K562 (cell line): Measurements from ENCODE around the gene MATN1.

Experiments used
- CTCF ChIP-seq, 3 experiments: IDR thresholded peaks in 2 of 3; conservative IDR thresholded peaks in 1 of 3; 2 replicates each; pipeline ENCODE4 v1.5.1; 2011 to 2012; ENCODE audit warnings: low read length in 3 of 3, mild to moderate bottlenecking in 3 of 3, control low read depth in 2 of 3, improper control_type of control experiment in 1 of 3, inconsistent platforms in 1 of 3, low read depth in 1 of 3, mixed read lengths in 1 of 3, moderate library complexity in 1 of 3; ENCODE audit not compliant: insufficient read depth in 2 of 3
- MAFF ChIP-seq: IDR thresholded peaks from 2 replicates; pipeline ENCODE4 v1.6.1; 2012; ENCODE audit warnings: low read length, improper control_type of control experiment
- PBX2 ChIP-seq, 2 experiments: IDR thresholded peaks in 1 of 2; conservative IDR thresholded peaks in 1 of 2; 2 replicates each; pipeline ENCODE4 v1.6.1; 2016; ENCODE audit warnings: low read depth in 2 of 2, mild to moderate bottlenecking in 1 of 2, missing compliant biosample characterization in 1 of 2, missing genetic modification characterization in 1 of 2, moderate library complexity in 1 of 2
- POLR2A ChIP-seq: fragments of 450-650 bp; conservative IDR thresholded peaks from 2 replicates; pipeline ENCODE4 v1.6.1; 2016
- RFX7 ChIP-seq: fragments of 250-450 bp; sonication (Bioruptor Pico); IDR thresholded peaks from 2 replicates; pipeline ENCODE4 v1.5.1; 2021; ENCODE audit warnings: mild to moderate bottlenecking
- TEAD1 ChIP-seq, 2 experiments: fragments of 450-650 bp in 1 of 2; sonication (generic) in 1 of 2; formaldehyde crosslinking; IDR thresholded peaks; 2 replicates each; pipeline versions ENCODE4 v1.4.0 to v1.8.0; 2020 to 2022; ENCODE audit warnings: mild to moderate bottlenecking in 2 of 2, missing genetic modification reagents in 1 of 2
- TFE3 ChIP-seq: fragments of 450-650 bp; formaldehyde crosslinking; IDR thresholded peaks from 2 replicates; pipeline ENCODE4 v1.4.0; 2020; ENCODE audit warnings: mild to moderate bottlenecking, mixed read lengths
- VEZF1 ChIP-seq: fragments of 200-800 bp; sonication (Bioruptor generic); IDR thresholded peaks from 2 replicates; pipeline ENCODE4 v1.6.1; 2017; ENCODE audit warnings: missing genetic modification characterization, missing compliant biosample characterization
- ZKSCAN8 ChIP-seq: fragments of 200-800 bp; sonication (Bioruptor generic); IDR thresholded peaks from 2 replicates; pipeline ENCODE4 v1.6.1; 2016; ENCODE audit warnings: missing genetic modification characterization, missing compliant biosample characterization

- no peak for TF ChIP-seq MAFF
- no peak for TF ChIP-seq ZKSCAN8 (CRISPR knock-in tag)
- no peak for TF ChIP-seq CTCF (IDR thresholded peaks at IDR 0.05 in 2 of 3, conservative IDR thresholded peaks at IDR 0.05 in 1 of 3; ENCODE audit: insufficient read depth in 2 of 3, low read depth in 1 of 3, low read length in 3 of 3)
- TF ChIP-seq TFE3 (CRISPR knock-in tag), result no peak
- no peak for TF ChIP-seq VEZF1 (CRISPR knock-in tag)
- no peak for TF ChIP-seq RFX7 (CRISPR knock-in tag)
- TF ChIP-seq TEAD1 (CRISPR knock-in tag; IDR thresholded peaks at IDR 0.05), result no peak
- TF ChIP-seq PBX2 (CRISPR knock-in tag; IDR thresholded peaks at IDR 0.05; ENCODE audit: low read depth), result no peak
- TF ChIP-seq PBX2 (tag; conservative IDR thresholded peaks at IDR 0.05; ENCODE audit: low read depth), result no peak
- TF ChIP-seq POLR2A, result no peak
Observed at GRCh38 chr1:30723331-30723755, at the start of gene MATN1.
